ENCODE measurements around the gene SELENOO.

The SELENOO gene

DNA sequence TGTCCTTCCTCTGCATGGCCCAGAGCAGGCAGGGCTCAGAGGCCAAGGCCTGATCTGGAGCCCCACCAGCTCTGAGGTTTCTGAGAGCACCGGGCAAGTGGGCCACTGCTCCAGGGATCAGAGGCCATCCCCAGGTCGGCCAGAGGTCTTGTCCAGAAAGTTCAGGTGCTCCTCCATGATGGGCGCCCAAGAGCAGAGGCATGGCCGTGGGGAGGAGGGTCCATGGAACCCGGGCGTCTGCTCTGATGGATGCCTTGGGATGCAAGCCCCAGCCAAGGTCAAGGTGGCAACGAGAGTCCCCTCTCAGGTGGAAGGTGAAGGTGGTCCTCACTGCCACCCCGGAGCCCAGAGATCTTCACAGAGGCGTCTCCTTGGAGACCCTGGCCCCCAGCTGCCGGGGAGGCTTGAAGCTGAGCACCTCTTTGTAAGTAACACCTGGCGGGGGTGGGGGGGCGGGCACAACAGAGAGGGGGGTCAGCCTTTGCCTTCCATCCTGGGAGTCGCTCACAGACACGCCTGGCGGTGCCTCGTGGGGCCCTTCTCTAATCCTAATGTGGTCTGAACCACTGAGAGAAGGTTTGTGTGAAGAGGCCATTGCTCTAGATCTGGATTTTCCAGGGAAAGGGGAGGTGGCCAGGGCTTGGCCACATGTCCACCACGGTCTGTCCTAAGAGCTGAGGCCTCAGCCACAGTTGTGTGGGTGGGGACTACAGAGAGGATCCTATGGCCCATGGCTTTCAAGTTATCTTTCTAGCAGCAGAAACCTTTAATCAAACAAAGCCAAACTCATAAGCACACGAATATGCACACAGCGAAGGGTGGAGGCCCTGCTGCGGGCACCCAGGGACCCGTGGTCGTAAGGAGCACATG, 52.5 kb downstream of the SELENOO start:
- CTCF ChIA-PET: interaction anchor here (0.6 to 6.3 kb wide), 19 partner anchors 11 to 368 kb away, joined by 3 to 64 read pairs (median 5); partner anchors contain the start of genes LMF2, MAPK12, NCAPH2 and SCO2
- no peak for DNase-seq (ENCODE audit: extremely low spot score)
- TF ChIP-seq CTCF (IDR thresholded peaks at IDR 0.05; ENCODE audit: control extremely low read depth, extremely low read depth, low read depth, missing control alignments): no peak
- POLR2A ChIA-PET: no interaction called here

DNA sequence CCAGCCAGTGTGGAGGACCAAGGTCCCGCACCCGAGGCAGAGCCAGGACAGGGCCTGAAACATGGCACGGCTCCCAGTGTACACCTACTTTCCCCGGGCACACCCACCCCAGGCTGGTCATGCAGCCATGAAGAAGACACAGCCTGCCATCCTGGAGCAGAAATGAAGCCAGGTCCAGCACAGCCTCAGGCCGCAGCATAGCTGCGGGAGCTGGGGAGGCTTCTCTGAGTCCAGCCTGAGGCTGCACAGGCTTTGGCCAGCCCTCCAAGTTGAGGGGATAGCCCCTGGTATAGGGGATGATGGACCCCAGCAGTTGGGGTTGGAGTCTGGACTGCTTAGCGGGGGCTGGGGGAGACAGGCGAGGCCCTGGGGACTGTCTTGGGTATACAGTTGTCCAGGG, 53.1 kb downstream of the SELENOO start:
- POLR2A ChIA-PET: no interaction called here
- no peak for TF ChIP-seq CTCF (IDR thresholded peaks at IDR 0.05; ENCODE audit: control extremely low read depth, extremely low read depth, low read depth, missing control alignments)
- no peak for DNase-seq (ENCODE audit: extremely low spot score)
- CTCF ChIA-PET: interaction anchor here (3.8 to 6.3 kb wide), 2 partner anchors 11 to 23 kb away, joined by 18 to 64 read pairs; partner anchors contain the start of gene MAPK12

DNA sequence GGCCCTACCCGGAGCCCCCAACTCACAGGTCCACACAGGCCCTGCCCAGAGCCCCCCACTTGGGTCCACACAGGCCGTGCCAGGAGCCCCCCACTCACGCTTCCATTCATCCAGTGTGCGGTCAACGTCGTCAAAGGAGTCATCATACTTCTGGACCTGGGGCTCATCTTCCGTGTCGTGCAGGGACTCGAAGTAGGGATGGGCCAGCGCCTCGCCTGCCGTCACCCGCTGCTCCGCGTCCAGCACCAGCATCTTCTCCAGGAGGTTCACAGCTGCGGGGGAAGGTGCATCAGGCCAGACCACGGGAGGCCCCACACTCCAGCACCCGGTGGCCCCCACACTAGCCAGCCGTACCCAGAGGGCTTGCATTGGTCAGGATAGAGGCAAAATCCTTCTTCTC, 54.3 kb downstream of the SELENOO start:
- TF ChIP-seq CTCF (IDR thresholded peaks at IDR 0.05; ENCODE audit: control extremely low read depth, extremely low read depth, low read depth, missing control alignments): no peak
- CTCF ChIA-PET: interaction anchor here (1.1 to 6.3 kb wide), 3 partner anchors 9 to 22 kb away, joined by 4 to 64 read pairs (median 18); partner anchors contain the start of gene MAPK12
- POLR2A ChIA-PET: interaction anchor here (0.5 kb wide), 1 partner anchor 256 kb away, joined by 5 read pairs; no protein-coding TSS in a partner anchor
- no peak for DNase-seq (ENCODE audit: extremely low spot score)

DNA sequence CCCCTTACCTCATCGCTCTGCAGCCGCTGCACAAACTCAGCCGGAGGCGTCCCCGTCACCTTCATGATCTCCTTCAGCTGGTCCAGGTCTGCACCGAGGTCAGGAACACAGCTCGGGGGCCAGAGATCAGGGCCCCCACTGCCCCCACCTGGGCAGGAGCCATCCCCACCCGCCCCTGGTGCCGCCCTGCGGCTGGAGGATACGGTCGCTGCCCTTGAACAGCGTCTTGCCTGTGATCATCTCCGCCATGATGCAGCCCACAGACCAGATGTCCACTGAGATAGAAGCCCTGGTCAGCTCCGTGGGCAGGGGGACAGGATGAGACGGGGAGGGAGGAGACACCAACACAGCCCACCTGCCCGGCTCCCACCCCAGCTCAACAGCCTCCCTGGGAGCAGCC, 54.8 kb downstream of the SELENOO start:
- no peak for TF ChIP-seq CTCF (IDR thresholded peaks at IDR 0.05; ENCODE audit: control extremely low read depth, extremely low read depth, low read depth, missing control alignments)
- CTCF ChIA-PET: interaction anchor here (1.1 to 6.3 kb wide), 3 partner anchors 9 to 21 kb away, joined by 4 to 64 read pairs (median 18); partner anchors contain the start of gene MAPK12
- POLR2A ChIA-PET: no interaction called here
- no peak for DNase-seq (ENCODE audit: extremely low spot score)

- ChIA-PET POLR2A (no interaction called here), CTCF (interaction anchor here (0.9 to 6.3 kb wide), 3 partner anchors 8 to 20 kb away, joined by 3 to 64 read pairs (median 4); partner anchors contain the start of gene MAPK12)
- DNase-seq (ENCODE audit: extremely low spot score): no peak
Measured at GRCh38 chr22:50256258-50256862, 55.5 kb downstream of the SELENOO start.

More at GRCh38 chr22:50256258-50256862, 55.5 kb downstream of the SELENOO start:
- TF ChIP-seq CTCF (IDR thresholded peaks at IDR 0.05; ENCODE audit: control extremely low read depth, extremely low read depth, low read depth, missing control alignments): no peak
